H1 (cell line): ENCODE results near the gene IL1RAP. TPM values are rescaled to one million over a fixed set of nuclear protein-coding genes. Genes with fewer than 3 reads are reported as not detected.

ENCODE experiments used
- CTCF ChIA-PET: fragments of 300-600 bp; sonication (Branson Sonifier 250); formaldehyde crosslinking; loops from one replicate; lab custom pipeline; 2021; ENCODE audit not compliant: partially characterized antibody; lab: Charles Lee
- POLR2A ChIA-PET: fragments of 300-600 bp; sonication (Branson Sonifier 250); formaldehyde crosslinking; loops from one replicate; lab custom pipeline; 2021; ENCODE audit warnings: inconsistent platforms; ENCODE audit not compliant: partially characterized antibody; lab: Charles Lee
- DNase-seq, 2 experiments: peaks; one replicate each; pipeline versions ENCODE4 v3.0.0 to v3.0.0-alpha.2; 2010 to 2022; ENCODE audit warnings: low spot score in 2 of 2, low read depth in 1 of 2, mixed read lengths in 1 of 2
- FAIRE-seq: peaks from 2 replicates; lab custom pipeline; 2011; peaks lifted over from hg19 to GRCh38; lab: Jason Lieb, UNC
- H2AFZ ChIP-seq: 2 replicates; pipeline ENCODE4 v1.8.1; 2012; ENCODE audit warnings: low read length, inconsistent platforms
- H2AK5ac ChIP-seq: 2 replicates; pipeline ENCODE4 v1.6.1; 2013; ENCODE audit warnings: low read depth, low read length
- H2BK120ac ChIP-seq: replicated peaks from 2 replicates; pipeline ENCODE3; 2013; ENCODE audit warnings: low read depth, low read length, inconsistent platforms
- H2BK12ac ChIP-seq: 2 replicates; pipeline ENCODE4 v1.6.1; 2013; ENCODE audit warnings: low read depth, low read length
- H2BK15ac ChIP-seq: 2 replicates; pipeline ENCODE4 v1.6.1; 2013; ENCODE audit warnings: low read length
- H2BK20ac ChIP-seq: 2 replicates; pipeline ENCODE4 v1.6.1; 2013; ENCODE audit warnings: low read length
- H2BK5ac ChIP-seq: 2 replicates; pipeline ENCODE4 v1.6.1; 2013; ENCODE audit warnings: low read depth, low read length
- H3K14ac ChIP-seq: 2 replicates; pipeline ENCODE4 v1.6.1; 2013; ENCODE audit warnings: inconsistent platforms; ENCODE audit not compliant: insufficient read length
- H3K18ac ChIP-seq: 2 replicates; pipeline ENCODE4 v1.6.1; 2013; ENCODE audit warnings: low read length; ENCODE audit errors: extremely low read depth
- H3K23ac ChIP-seq: 2 replicates; pipeline ENCODE4 v1.6.1; 2013; ENCODE audit warnings: inconsistent platforms; ENCODE audit not compliant: insufficient read length
- H3K23me2 ChIP-seq: 2 replicates; pipeline ENCODE4 v1.6.1; 2013; ENCODE audit warnings: low read depth, low read length
- H3K27ac ChIP-seq: 2 replicates; pipeline ENCODE4 v1.6.1; 2011; ENCODE audit warnings: low read depth, low read length, inconsistent platforms
- H3K27me3 ChIP-seq, 4 experiments: replicated peaks in 1 of 4; 1 replicate in 1 of 4; 2 replicates in 3 of 4; pipeline versions ENCODE4 v1.6.1 to v1.8.1; 2011 to 2013; ENCODE audit warnings: low read length in 3 of 4, mild to moderate bottlenecking in 3 of 4, inconsistent platforms in 2 of 4, mixed read lengths in 2 of 4, moderate library complexity in 1 of 4; ENCODE audit not compliant: control insufficient read depth in 3 of 4, insufficient read depth in 3 of 4; ENCODE audit errors: extremely low read depth in 1 of 4
- H3K36me3 ChIP-seq, 4 experiments: 2 replicates each; pipeline versions ENCODE4 v1.6.1 to v1.8.1; 2011 to 2013; ENCODE audit warnings: mild to moderate bottlenecking in 4 of 4, low read length in 3 of 4, moderate library complexity in 2 of 4, control low read depth in 1 of 4, inconsistent platforms in 1 of 4; ENCODE audit not compliant: insufficient read depth in 4 of 4, control insufficient read depth in 2 of 4
- H3K4ac ChIP-seq: replicated peaks from 2 replicates; pipeline ENCODE3; 2013; ENCODE audit warnings: low read length, low read depth, mixed read lengths, inconsistent platforms; ENCODE audit not compliant: insufficient read length
- H3K4me1 ChIP-seq, 4 experiments: replicated peaks in 1 of 4; 1 replicate in 1 of 4; 2 replicates in 3 of 4; pipeline versions ENCODE4 v1.6.1 to v1.8.1; 2011 to 2013; ENCODE audit warnings: low read length in 3 of 4, inconsistent platforms in 2 of 4, mixed read lengths in 1 of 4; ENCODE audit not compliant: insufficient read depth in 4 of 4, control insufficient read depth in 3 of 4
- H3K4me2 ChIP-seq, 2 experiments: 2 replicates each; pipeline versions ENCODE4 v1.6.1 to v1.8.1; 2011 to 2013; ENCODE audit warnings: low read depth in 2 of 2, low read length in 2 of 2, control low read depth in 1 of 2, inconsistent platforms in 1 of 2, mild to moderate bottlenecking in 1 of 2; ENCODE audit not compliant: insufficient read depth in 1 of 2
- H3K4me3 ChIP-seq, 4 experiments: fragments of 200-600, 300-600 bp in 1 of 4; sonication (generic), shearing (Covaris generic), sonication (Bioruptor Twin) in 1 of 4; 2 replicates each; pipeline versions ENCODE4 v1.5.1 to v1.8.1; 2011 to 2016; ENCODE audit warnings: low read length in 4 of 4, low read depth in 3 of 4, control low read depth in 2 of 4, inconsistent platforms in 2 of 4, mild to moderate bottlenecking in 2 of 4, mixed read lengths in 1 of 4, moderate library complexity in 1 of 4; ENCODE audit not compliant: insufficient read depth in 2 of 4; ENCODE audit errors: extremely low read depth in 1 of 4
- H3K56ac ChIP-seq: replicated peaks from 2 replicates; pipeline ENCODE3; 2013; ENCODE audit warnings: low read depth, mild to moderate bottlenecking, mixed read lengths, low read length, inconsistent platforms; ENCODE audit not compliant: insufficient read length
- H3K79me1 ChIP-seq: 2 replicates; pipeline ENCODE4 v1.6.1; 2013; ENCODE audit warnings: low read depth, low read length, control low read depth
- H3K79me2 ChIP-seq, 2 experiments: 2 replicates each; pipeline versions ENCODE4 v1.6.1 to v1.8.1; 2012 to 2013; ENCODE audit warnings: low read length in 2 of 2, mild to moderate bottlenecking in 2 of 2, inconsistent platforms in 1 of 2; ENCODE audit not compliant: insufficient read depth in 2 of 2, control insufficient read depth in 1 of 2
- H3K9ac ChIP-seq, 4 experiments: replicated peaks in 1 of 4; 1 replicate in 1 of 4; 2 replicates in 3 of 4; pipeline versions ENCODE4 v1.6.1 to v1.8.1; 2011 to 2013; ENCODE audit warnings: low read depth in 3 of 4, low read length in 3 of 4, control low read depth in 2 of 4, mild to moderate bottlenecking in 2 of 4, moderate library complexity in 2 of 4, inconsistent platforms in 1 of 4; ENCODE audit errors: extremely low read depth in 1 of 4
- H3K9me3 ChIP-seq, 2 experiments: 2 replicates each; pipeline versions ENCODE4 v1.6.1 to v1.8.1; 2012 to 2013; ENCODE audit warnings: mild to moderate bottlenecking in 2 of 2, moderate library complexity in 2 of 2, control low read depth in 1 of 2, inconsistent platforms in 1 of 2, low read depth in 1 of 2, low read length in 1 of 2, mixed read lengths in 1 of 2; ENCODE audit not compliant: insufficient read depth in 2 of 2
- H4K20me1 ChIP-seq, 2 experiments: replicated peaks in 1 of 2; 2 replicates each; pipeline versions ENCODE3 to v1.8.1; 2011 to 2013; ENCODE audit warnings: inconsistent platforms in 2 of 2, low read length in 2 of 2, mild to moderate bottlenecking in 1 of 2; ENCODE audit not compliant: insufficient read depth in 2 of 2, control insufficient read depth in 1 of 2
- H4K5ac ChIP-seq: 2 replicates; pipeline ENCODE4 v1.6.1; 2013; ENCODE audit warnings: low read length, low read depth, mixed read lengths, inconsistent platforms; ENCODE audit not compliant: insufficient read length
- H4K8ac ChIP-seq: 2 replicates; pipeline ENCODE4 v1.8.0; 2013; ENCODE audit warnings: mild to moderate bottlenecking, moderate library complexity, low read length, inconsistent platforms; ENCODE audit not compliant: insufficient read depth; ENCODE audit errors: extremely low read depth
- H4K91ac ChIP-seq: replicated peaks from 2 replicates; pipeline ENCODE3; 2013; ENCODE audit warnings: low read length, mixed read lengths, inconsistent platforms; ENCODE audit not compliant: insufficient read length
- CEBPB ChIP-seq: IDR thresholded peaks from 2 replicates; pipeline ENCODE4 v1.6.1; 2012; ENCODE audit warnings: low read depth, low read length
- PHF8 ChIP-seq: fragments of 200-600 bp; sonication (generic); conservative IDR thresholded peaks from 2 replicates; pipeline ENCODE4 v1.7.1; 2012; ENCODE audit warnings: low read depth, mild to moderate bottlenecking, inconsistent platforms, low read length, moderate library complexity
- POLR2AphosphoS5 ChIP-seq: IDR thresholded peaks from 2 replicates; pipeline ENCODE4 v1.6.1; 2011; ENCODE audit warnings: low read depth, low read length
- POU5F1 ChIP-seq: IDR thresholded peaks from 2 replicates; pipeline ENCODE4 v1.6.1; 2011; ENCODE audit warnings: low read depth, mild to moderate bottlenecking, low read length, moderate library complexity
- RFX5 ChIP-seq: IDR thresholded peaks from 2 replicates; pipeline ENCODE4 v1.6.1; 2011; ENCODE audit warnings: low read depth, low read length, improper control_type of control experiment, borderline replicate concordance
- SP4 ChIP-seq: IDR thresholded peaks from 2 replicates; pipeline ENCODE4 v1.6.1; 2012; ENCODE audit warnings: low read length, inconsistent platforms
- WGBS, 2 experiments: shearing (Covaris generic) in 1 of 2; methylation state at CpG; one replicate each; pipeline versions ENCODE4 v1.1.6 to v1.1.7; 2013 to 2015; ENCODE audit warnings: low lambda C conversion rate in 2 of 2, mixed read lengths in 2 of 2, inconsistent platforms in 1 of 2, low coverage in 1 of 2, missing lambda C conversion rate in 1 of 2; ENCODE audit not compliant: insufficient replicate concordance in 2 of 2, insufficient coverage in 1 of 2, insufficient read length in 1 of 2; ENCODE audit errors: extremely low coverage in 1 of 2, missing lambda C conversion rate in 1 of 2; 5-methylcytosine and 5-hydroxymethylcytosine counted together
- polyA plus RNA-seq, 7 experiments: library from polyadenylated mRNA; depleted of rRNA in 3 of 7; stranded (reverse) in 5 of 7; unstranded in 2 of 7; fragments of >200 nt in 5 of 7; fragments of 200-250 nt in 2 of 7; gene quantifications; 1 replicate in 5 of 7; 2 replicates in 1 of 7; 4 replicates in 1 of 7; pipeline versions ENCODE4 v1.2.1 to v1.2.3, GENCODE V29; 2011 to 2013; ENCODE audit warnings: missing spikeins in 2 of 7, mixed read lengths in 2 of 7
- total RNA-seq: library from RNA; stranded (reverse); fragmentation: NEBNext Ultra II Directional; extraction: Animal tissue kit (Norgen Biotek cat#: 25700); gene quantifications from 2 replicates; pipeline ENCODE4 v1.2.1, GENCODE V29; 2021

The IL1RAP gene
- total and polyA plus RNA-seq, 2 of the 8 experiments (the other 6 are each of a cell fraction or from before 2014, with no cell fraction given), result 2.4 to 3.9 TPM

- no peaks in the 10 kb centered on the region for H3K23me2 ChIP-seq
- no peak overlapping the region for H3K56ac ChIP-seq
- no peak for TF ChIP-seq PHF8
- TF ChIP-seq RFX5, result no peak
- no peak for TF ChIP-seq POLR2AphosphoS5
- no peak for TF ChIP-seq POU5F1
- TF ChIP-seq SP4, result no peak
- no peak for TF ChIP-seq CEBPB
- H3K36me3 ChIP-seq, result no peaks in the 10 kb centered on the region
- H2BK15ac ChIP-seq, result no peak overlapping the region
- no peak overlapping the region for H3K4me2 ChIP-seq
- H2BK20ac ChIP-seq, result no peak overlapping the region
- no peak overlapping the region for H4K91ac ChIP-seq
- H2AK5ac ChIP-seq, result no peak overlapping the region
- no peak overlapping the region for H3K18ac ChIP-seq
- H2BK120ac ChIP-seq, result no peak overlapping the region
- no peak overlapping the region for H2AFZ ChIP-seq
- H4K20me1 ChIP-seq, result no peaks in the 10 kb centered on the region
- H3K27me3 ChIP-seq, result no peaks in the 10 kb centered on the region
- no peak overlapping the region for H3K27ac ChIP-seq
- H3K79me2 ChIP-seq, result no peaks in the 10 kb centered on the region
- no peak overlapping the region for H4K8ac ChIP-seq
- H3K79me1 ChIP-seq, result no peaks in the 10 kb centered on the region
- no peak for FAIRE-seq
- H3K4ac ChIP-seq, result no peak overlapping the region
- H3K14ac ChIP-seq, result no peak overlapping the region
- DNase-seq, result no peak
- H4K5ac ChIP-seq, result no peak overlapping the region
- CTCF ChIA-PET, result no interaction called here
- POLR2A ChIA-PET, result no interaction called here
- H3K23ac ChIP-seq, result no peak overlapping the region
- no peak overlapping the region for H2BK5ac ChIP-seq
- H2BK12ac ChIP-seq, result no peak overlapping the region
- H3K9me3 ChIP-seq, result 0 out of 4 replicates have a peak, but pooled peaks cover 0 to 2% of the 10 kb centered on the region in 2 experiments
- no peak overlapping the region for H3K4me3 ChIP-seq
- WGBS, 2 experiments, result 89% methylated on average over 5 of the region's 5 CpGs; no CpG with 5 or more reads in 1 of the 2 experiments
- H3K4me1 ChIP-seq, result peaks cover 0 to 5% (median 0%) of the 10 kb centered on the region in 4 experiments; a peak in 1 of 7 replicates
- no peak overlapping the region for H3K9ac ChIP-seq
Observed at GRCh38 chr3:190581041-190581541, 67.2 kb downstream of the IL1RAP start.
